Peyer's patch (tissue), 4 donors: ENCODE results near the gene SEMA5A. TPM values are rescaled to one million over a fixed set of nuclear protein-coding genes. Genes with fewer than 3 reads are reported as not detected.

Experiments used
- DNase-seq, 3 donors: peaks; one replicate each; pipeline ENCODE4 v3.0.0-alpha.2; 2017 to 2019
- H3K27ac ChIP-seq, 4 donors: fragments of 200-600 bp; sonication (generic); one replicate each; pipeline ENCODE4 v1.5.1; 2016 to 2019
- H3K27me3 ChIP-seq, 2 donors: fragments of 200-600 bp; sonication (generic); one replicate each; pipeline ENCODE4 v1.5.1; 2019
- H3K36me3 ChIP-seq, 3 donors: fragments of 200-600 bp; sonication (generic); one replicate each; pipeline ENCODE4 v1.5.1; 2016 to 2019
- H3K4me1 ChIP-seq, 4 donors: fragments of 200-600 bp; sonication (generic); one replicate each; pipeline ENCODE4 v1.5.1; 2016 to 2019
- H3K4me3 ChIP-seq, 4 donors: fragments of 200-600 bp; sonication (generic); 1 replicate in 3 of 4; 2 replicates in 1 of 4; pipeline ENCODE4 v1.5.1; 2016 to 2019; ENCODE audit warnings: mild to moderate bottlenecking in 1 of 4
- H3K9me3 ChIP-seq, 4 donors: fragments of 200-600 bp; sonication (generic); one replicate each; pipeline ENCODE4 v1.5.1; 2016 to 2019; ENCODE audit warnings: mild to moderate bottlenecking in 1 of 4
- POLR2A ChIP-seq, 2 donors: fragments of 450-650 bp; IDR thresholded peaks; one replicate each; pipeline ENCODE4 v1.5.1; 2017; ENCODE audit warnings: antibody characterized with exemption in 2 of 2, mild to moderate bottlenecking in 2 of 2, moderate library complexity in 2 of 2
- total RNA-seq, 4 donors: library from RNA; depleted of rRNA; stranded (reverse); fragments of >200 nt; gene quantifications; one replicate each; pipeline ENCODE4 v1.1.0, GENCODE V29; 2016
- TF ChIP-seq, protein P1 (sequence below), 6 experiments: fragments of 450-650 bp in 4 of 6; fragments of 200-600 bp in 2 of 6; sonication (generic) in 1 of 6; IDR thresholded peaks; one replicate each; pipeline ENCODE4 v1.5.1; 2017 to 2019; ENCODE audit warnings: antibody characterized with exemption in 6 of 6, mild to moderate bottlenecking in 3 of 6, moderate library complexity in 1 of 6

The SEMA5A gene
- total RNA-seq, 4 donors from 2014 or later: 11.6 to 22.5 (median 18.2) TPM

DNA sequence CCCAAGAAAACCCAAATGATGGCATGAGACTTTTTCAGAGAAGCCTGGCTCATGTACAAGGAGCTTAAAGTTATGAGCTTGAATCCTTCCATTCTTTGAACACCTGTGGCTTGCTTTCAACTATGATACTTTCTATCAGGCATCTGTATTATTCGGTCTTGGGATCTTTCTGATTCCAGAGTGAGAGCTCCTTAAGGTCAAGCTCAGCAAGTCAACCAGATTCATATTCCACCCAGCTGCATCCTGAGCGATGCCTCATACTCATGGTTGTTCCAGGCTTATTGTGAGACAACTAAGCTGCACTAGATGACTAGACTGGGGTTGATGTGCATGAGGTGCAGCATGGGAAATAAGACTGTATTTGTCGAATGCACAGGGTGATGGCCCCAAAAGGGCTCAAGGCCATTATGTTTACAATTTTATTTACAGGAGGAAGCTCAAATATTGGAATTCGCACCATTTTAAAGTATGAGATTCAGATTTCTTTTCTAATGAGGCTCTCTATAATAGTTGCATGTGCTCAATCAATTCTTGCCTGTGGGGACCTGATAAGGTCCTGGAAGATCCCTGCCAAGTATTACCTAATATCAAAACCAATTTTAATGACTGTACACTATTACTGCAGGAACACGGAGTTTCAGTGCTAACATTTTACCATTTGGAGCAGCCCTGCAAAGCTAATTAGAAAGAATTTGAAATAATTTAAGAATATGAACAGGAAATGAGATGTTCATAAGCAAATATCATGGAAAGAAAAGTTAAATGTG lies 453.8 kb downstream of the SEMA5A start:
- no peaks in the 10 kb centered on the region for H3K27me3 ChIP-seq

DNA sequence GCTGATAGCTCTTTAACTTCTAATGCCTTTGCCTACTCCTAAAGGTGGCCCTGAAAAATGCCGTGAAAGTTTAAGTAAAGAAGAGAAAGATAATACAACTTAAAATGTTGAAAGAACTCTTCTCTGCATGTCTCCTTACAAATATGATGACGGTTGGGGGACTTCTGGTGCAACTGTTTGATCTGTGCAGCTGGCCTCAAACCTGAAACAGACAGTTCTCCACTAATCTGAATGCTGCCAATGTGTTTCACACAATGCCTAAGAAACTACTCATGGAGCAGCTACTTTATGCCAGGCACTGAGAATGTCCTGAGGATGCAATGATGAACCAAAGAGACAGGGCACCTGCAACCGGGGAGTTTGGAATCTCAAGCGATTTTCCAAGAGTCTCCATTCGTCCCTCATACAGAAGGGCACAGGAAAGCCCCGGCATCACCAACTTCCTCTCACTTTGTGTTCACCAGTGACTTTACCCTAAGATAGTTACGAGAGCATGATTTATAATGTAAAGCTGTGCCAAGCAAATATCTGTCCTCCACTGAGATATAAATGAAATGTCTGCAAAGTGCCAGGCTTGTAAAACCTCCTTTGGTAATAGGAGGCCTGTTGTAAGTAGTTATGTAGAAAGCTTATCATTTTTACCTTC lies 455.4 kb downstream of the SEMA5A start:
- Histone ChIP-seq H3K27ac (no peak overlapping the region), H3K4me3 (no peak overlapping the region), H3K27me3 (no peaks in the 10 kb centered on the region), H3K36me3 (no peaks in the 10 kb centered on the region), H3K9me3 (no peaks in the 10 kb centered on the region), H3K4me1 (no peaks in the 10 kb centered on the region)
- TF ChIP-seq POLR2A (IDR thresholded peaks at IDR 0.05): no peak
- TF ChIP-seq, protein P1, sequence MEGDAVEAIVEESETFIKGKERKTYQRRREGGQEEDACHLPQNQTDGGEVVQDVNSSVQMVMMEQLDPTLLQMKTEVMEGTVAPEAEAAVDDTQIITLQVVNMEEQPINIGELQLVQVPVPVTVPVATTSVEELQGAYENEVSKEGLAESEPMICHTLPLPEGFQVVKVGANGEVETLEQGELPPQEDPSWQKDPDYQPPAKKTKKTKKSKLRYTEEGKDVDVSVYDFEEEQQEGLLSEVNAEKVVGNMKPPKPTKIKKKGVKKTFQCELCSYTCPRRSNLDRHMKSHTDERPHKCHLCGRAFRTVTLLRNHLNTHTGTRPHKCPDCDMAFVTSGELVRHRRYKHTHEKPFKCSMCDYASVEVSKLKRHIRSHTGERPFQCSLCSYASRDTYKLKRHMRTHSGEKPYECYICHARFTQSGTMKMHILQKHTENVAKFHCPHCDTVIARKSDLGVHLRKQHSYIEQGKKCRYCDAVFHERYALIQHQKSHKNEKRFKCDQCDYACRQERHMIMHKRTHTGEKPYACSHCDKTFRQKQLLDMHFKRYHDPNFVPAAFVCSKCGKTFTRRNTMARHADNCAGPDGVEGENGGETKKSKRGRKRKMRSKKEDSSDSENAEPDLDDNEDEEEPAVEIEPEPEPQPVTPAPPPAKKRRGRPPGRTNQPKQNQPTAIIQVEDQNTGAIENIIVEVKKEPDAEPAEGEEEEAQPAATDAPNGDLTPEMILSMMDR (IDR thresholded peaks at IDR 0.05): no peak
- DNase-seq: no peak

More for the DNA sequence above, 453.8 kb downstream of the SEMA5A start:
- H3K4me3 ChIP-seq: no peak overlapping the region
- H3K4me1 ChIP-seq: no peaks in the 10 kb centered on the region
- H3K27ac ChIP-seq: no peak overlapping the region
- no peaks in the 10 kb centered on the region for H3K36me3 ChIP-seq
- DNase-seq: no peak
- TF ChIP-seq POLR2A (IDR thresholded peaks at IDR 0.05): no peak
- TF ChIP-seq, protein P1 (IDR thresholded peaks at IDR 0.05): no peak
- no peaks in the 10 kb centered on the region for H3K9me3 ChIP-seq

DNA sequence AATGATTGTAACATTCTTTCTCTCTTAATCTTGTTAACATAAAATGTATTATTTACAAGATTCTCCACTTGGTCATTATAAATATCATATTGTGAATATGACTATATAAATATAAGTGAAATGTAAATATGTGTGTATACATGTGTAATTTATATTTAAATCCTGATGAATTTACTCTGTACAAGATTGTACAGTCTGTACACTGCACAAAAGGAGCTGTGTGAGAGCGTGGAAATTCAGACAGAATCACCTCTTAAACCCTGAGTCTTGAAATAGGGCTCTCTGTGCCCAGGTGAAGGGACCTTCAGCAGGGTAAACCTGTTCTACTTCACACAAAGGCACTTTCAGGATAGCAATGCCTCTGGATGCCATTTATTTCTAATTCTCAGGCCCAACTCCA lies 456.0 kb downstream of the SEMA5A start:
- TF ChIP-seq POLR2A (IDR thresholded peaks at IDR 0.05): no peak
- TF ChIP-seq, protein P1 (IDR thresholded peaks at IDR 0.05): no peak
- H3K4me1 ChIP-seq: no peaks in the 10 kb centered on the region
- no peak for DNase-seq
- no peak overlapping the region for H3K27ac ChIP-seq
- H3K27me3 ChIP-seq: no peaks in the 10 kb centered on the region
- H3K36me3 ChIP-seq: no peaks in the 10 kb centered on the region
- H3K4me3 ChIP-seq: no peak overlapping the region
- no peaks in the 10 kb centered on the region for H3K9me3 ChIP-seq

DNA sequence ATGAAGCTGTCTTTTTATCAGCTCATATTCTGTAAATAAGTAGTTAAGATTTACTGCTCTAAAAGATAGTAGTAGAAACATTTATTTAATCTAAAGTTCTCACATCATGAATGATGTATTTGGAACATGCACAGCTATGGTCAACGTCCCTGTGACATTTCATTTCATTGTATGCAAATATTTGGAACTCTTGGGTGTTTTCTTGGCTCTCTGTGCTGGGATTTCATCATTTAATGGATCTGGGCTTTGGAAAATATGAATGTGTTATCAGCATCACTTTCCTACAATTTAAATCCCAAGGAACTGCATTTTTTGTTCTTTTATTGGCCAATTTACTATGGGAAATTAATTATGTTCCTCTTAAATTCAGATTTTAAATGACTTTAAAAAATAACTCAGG lies 462.9 kb downstream of the SEMA5A start:
- H3K27ac ChIP-seq: no peak overlapping the region
- no peaks in the 10 kb centered on the region for H3K9me3 ChIP-seq
- H3K27me3 ChIP-seq: no peaks in the 10 kb centered on the region
- no peak overlapping the region for H3K4me3 ChIP-seq
- no peak for DNase-seq
- H3K36me3 ChIP-seq: no peaks in the 10 kb centered on the region
- no peak for TF ChIP-seq POLR2A (IDR thresholded peaks at IDR 0.05)
- TF ChIP-seq, protein P1 (IDR thresholded peaks at IDR 0.05): no peak
- no peaks in the 10 kb centered on the region for H3K4me1 ChIP-seq

DNA sequence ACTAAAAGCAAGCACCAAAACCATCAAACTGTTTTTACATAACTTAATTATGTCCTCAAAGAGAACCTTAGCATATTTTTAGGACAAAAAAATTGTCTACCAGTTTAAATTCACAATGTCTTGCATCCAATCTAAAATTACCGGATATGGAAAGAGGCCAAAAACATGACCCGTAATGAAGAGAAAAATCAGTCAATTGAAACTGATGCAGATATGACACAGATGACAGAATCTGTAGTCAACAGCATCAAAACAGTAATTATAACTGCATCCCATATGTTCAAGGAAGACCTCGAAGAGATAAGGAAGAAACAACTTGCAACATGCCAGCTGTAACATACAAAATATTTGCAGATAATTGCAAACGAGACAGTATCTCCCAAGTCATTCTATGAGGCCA lies 473.2 kb downstream of the SEMA5A start:
- Histone ChIP-seq H3K9me3 (no peaks in the 10 kb centered on the region), H3K36me3 (no peaks in the 10 kb centered on the region), H3K27ac (no peak overlapping the region), H3K4me3 (no peak overlapping the region), H3K4me1 (no peaks in the 10 kb centered on the region), H3K27me3 (no peaks in the 10 kb centered on the region)
- no peak for DNase-seq
- TF ChIP-seq, protein P1 (IDR thresholded peaks at IDR 0.05): no peak
- no peak for TF ChIP-seq POLR2A (IDR thresholded peaks at IDR 0.05)
